NCI-H446 (cell line): ENCODE results near the gene TMEM272.
A peak's percentile ranks its signal among the peaks of the same experiment; 100 is the strongest.
"Not testable (repeated sequence)": the region's sequence is repeated elsewhere in the genome, so short reads cannot be mapped to it uniquely, and the experiment has no call there.

Experiments used
- DNase-seq, 2 experiments: peaks; one replicate each; lab custom pipeline; 2025; lab: John Stamatoyannopoulos, UW

TMEM272 gene

DNA sequence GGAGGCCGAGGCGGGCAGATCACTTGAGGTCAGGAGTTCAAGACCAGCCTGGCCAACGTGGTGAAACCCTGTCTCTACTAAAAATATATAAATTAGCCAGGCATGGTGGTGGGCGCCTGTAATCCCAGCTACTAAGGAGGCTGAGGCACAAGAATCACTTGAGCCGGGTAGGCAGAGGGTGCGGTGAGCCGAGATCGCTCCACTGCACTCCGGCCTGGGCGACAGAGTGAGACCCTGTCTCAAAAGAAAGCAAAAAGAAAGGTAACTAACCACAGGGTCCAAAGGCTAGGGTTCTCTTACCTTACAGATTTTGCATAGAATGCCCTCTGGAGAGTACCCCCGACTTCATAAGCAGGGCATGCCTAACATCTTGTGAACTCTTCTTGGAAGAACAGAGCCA, 20.3 kb downstream of the TMEM272 start:
- not testable (repeated sequence) for DNase-seq

DNA sequence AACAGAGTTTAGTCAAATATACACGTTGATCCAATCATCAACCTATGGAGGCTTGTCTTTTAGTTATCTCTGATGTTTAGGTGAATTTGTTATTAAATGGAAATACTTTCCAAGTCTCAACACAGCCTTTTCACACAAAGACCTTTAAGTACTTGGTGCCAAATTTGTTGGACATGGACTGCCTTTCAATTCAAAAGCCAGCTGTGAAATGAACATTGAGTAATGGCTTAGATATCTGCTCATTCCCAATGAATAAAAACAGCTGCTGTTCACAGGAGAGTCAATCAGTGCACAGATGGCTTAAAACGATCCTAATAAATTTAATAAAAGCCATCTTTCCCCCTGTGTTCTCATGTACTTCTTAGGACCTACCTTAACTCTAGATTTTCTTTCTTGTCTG, 21.1 kb downstream of the TMEM272 start:
- DNase-seq = peak in 1 of 2 experiments; percentile 15

DNA sequence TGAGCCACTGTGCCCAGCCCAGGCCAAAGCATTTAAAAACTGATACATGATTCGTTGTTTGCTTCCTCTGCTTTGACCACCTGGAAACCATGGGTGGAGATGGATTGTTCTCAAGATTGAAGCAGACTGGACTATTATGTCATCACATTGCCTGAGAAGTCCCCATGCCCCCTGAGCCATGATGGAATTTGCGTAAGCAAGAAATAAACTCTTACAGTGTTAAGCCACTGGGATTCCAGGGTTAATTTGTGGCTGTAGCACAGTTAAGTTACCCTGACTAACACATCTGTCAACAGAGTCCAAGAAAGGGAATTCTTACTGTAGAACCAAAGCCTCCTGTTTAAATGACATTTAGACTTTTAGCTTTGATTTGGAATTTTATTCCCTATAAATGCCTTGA, 21.6 kb downstream of the TMEM272 start:
- no peak for DNase-seq

DNA sequence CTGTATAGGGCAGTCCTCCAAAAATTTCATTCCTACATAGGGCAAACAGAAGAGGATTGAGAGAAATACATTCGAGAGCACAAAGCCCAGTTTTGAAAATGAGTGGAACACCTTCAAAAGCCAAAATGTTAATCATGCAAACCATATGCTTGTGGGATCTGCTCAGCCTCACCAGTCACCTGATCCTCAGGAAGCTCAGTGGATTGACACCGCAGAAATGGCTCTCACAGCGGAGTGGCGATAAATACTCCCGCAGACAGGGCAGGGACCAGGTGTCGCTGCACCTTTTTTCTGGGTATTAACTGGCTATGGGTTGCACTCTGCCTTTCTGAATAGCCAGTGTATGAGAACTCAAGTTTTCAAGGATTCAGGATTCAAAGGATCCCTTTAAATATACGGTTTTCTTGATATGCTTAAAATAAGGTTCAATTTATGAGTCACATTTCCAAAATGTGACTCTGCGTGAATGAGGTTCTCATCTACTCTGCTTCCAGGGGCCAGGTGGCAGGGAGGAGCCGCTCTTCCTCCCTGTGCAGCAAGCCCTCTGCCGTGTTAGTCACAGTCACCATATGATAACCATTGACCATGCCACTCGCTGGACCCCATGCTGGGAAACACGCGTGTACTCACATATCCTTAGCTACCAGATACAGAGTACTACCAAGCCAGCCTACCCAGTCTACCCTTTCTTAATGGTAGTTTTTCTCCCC, 22.7 kb downstream of the TMEM272 start:
- DNase-seq = no peak

DNA sequence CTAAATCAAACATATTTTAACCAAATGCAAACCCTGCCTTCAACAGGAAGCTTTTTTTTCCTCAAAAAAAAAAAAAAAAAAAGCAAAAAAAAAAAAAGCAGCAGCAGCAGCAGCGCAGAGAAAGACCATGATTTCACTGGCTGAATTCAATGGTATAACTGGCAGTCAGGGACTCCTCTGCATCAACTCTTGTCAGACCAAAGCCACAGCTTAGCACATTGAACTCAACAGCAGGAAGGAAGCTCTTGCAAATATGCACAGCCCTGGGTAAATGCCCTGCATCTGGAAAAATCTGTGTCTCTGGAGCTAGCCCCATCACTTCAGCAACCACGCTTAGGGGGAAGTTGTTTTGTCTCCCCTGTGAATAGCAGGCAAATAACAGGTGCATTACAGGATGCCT, 23.4 kb downstream of the TMEM272 start:
- DNase-seq = no peak

DNA sequence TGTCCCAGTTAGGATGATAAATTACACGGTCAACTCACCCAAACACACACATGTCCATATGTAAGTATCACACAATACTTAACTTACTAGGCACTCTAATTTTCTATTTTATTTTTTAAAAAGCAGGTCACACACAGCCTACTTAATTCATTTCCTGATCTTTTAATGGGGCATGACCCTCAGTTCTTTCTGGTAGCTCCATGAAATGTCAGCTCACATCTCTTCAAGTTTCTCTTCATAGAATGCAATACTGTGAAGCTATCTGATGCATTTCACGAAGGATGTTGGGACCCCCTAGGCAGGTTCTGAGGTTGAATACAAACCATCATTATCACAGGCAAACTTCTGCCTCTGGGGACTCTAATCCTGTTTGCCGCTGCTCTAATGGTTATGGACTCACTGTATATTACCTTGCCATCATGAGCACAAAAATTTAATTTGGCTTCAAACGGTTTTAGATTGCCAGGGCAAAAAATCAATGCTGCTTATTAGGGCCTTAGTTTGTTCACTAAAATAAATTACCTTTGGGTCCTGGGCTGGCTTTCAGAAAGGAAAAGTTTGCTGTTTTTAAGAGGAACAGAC, 24.9 kb downstream of the TMEM272 start:
- no peak for DNase-seq

DNA sequence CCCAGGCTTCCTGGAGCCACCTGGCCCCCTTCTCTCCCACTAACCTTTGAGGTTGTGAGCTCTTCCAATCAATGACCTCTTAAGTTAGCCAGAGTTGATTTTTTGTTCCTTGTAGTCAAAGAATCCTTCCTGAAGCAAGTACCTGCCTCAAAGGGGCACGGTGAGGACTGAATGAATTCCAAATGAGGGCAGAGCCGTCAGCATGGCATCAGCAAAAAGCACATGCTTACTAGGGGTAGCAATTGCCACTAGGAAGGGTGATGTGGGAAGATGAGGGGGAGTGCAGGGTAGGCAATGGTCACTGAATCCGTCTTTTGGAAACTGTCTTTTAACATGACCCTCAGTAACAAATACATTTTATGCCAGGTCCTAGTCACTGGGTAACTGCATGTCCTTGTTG, 25.4 kb downstream of the TMEM272 start:
- DNase-seq = no peak

DNA sequence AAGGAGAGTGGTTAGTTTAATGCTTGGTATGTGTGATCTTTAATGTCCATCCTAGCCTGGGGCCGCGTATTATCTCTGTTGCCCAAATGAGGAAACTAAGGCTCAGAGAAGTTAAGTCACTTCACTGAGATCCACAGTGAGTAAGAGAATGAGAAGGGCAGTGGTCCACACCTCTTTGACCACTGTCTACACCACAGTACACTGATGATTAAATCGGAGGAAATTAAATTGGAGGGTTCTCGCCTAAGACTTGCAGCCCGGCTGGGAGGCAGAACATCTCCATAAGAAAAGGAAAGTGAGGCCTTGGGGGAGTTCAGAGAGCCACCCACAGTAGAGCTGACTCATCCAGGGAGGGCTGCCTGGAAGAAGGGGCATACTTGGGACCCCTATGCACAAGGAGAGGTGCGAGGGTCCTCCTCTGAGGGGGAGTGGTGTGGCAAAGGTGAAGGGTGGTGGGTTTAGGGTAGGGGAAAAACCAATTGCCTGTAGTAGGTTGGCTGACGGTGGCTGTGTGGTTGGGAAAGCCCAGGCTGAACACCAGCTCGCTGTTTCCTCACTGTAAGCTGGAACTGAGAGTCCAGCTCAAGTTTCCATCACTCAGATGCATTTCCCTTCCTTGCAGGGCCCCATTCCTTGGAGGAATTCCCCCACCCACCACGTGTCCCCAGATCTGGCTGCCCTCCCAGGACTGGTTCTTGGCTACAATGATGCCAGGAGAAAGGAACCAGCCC, 26.0 kb downstream of the TMEM272 start:
- DNase-seq = no peak

DNA sequence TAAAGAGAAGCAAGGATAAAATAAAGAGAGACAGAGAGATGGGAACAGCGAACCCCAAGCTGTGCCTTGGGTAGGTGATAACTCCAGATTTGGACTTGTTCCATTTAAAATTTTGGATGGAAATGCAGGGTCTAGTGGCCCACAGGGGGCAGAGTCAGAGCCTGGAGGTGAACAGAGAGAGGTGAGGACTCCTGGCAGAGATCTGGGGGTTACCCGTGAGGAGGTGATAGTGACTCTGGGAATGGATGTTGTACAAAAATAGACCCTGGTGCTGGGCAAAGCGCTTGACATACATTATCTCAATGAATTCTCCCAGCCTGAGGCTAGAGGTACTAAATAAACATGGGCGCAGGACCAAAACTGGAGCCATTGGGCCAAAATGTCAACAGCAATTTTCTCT, 26.7 kb downstream of the TMEM272 start:
- DNase-seq = no peak

DNA sequence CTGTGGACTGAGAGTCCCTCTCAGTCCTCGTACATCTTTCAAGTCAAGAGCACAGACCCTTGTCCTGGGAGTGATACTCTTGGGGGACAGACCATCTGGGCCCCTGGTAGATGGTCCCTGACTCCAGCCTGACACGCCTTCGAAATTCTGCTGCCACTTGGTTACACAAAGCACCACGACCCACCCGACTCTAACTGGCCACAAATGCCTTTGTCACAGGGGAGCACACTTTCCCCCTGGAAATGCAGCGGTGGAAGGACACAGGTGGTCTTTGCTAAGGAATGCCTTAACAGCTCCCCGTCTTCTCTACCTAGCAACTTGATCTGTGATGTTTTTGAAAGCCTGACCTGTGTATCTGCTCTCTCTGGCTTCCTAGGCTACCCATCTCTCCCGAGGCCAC, 27.3 kb downstream of the TMEM272 start:
- no peak for DNase-seq

DNA sequence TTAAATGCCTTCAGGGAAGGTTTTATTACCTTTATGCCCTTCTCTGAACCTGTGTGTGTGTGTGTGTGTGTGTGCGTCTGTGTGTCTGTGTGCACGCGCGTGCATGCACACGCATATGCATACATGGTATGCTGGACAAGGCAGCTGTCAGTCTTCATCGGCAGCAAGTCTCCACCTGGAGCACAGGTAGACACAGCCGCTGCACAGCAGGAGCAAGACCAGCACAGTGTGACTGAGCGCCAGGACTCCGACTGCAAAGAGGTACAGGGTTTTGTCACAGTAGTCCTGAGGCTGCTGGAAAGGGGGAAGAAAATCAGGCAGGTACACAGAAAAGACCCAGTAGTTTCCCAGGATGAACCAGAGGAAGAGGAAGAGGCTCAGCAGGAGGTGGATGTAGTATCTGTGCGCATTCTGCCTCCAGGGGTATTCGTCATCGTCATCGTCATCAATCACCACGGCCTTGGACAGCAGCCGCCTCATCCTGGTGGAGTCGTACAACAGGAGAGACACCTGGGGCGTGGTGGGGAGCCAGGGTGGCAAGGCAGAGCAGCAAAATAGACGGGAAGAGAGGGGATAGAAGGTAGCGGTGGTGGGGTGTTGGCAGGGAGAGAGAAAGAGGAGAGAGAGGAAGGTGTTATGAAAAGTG, 28.2 kb downstream of the TMEM272 start:
- no peak for DNase-seq

DNA sequence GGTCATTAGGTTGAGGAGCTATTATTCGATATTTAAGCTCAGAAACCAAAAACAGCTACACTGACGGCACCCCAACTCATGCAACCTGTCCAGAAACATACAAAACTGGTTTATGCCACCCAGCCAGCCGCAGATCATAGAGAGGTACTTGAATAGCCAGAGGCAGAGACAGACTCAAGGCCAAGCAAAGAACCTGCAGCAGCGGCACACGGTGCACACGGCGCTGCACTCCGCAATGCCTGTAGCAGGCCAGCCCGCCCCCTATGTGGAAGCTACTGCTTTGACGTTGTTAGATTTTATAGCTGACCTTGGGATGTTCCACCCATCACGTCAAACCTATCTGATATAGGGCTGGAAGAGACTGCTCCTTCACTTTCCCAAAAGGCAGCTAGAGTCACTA, 29.1 kb downstream of the TMEM272 start:
- no peak for DNase-seq

DNA sequence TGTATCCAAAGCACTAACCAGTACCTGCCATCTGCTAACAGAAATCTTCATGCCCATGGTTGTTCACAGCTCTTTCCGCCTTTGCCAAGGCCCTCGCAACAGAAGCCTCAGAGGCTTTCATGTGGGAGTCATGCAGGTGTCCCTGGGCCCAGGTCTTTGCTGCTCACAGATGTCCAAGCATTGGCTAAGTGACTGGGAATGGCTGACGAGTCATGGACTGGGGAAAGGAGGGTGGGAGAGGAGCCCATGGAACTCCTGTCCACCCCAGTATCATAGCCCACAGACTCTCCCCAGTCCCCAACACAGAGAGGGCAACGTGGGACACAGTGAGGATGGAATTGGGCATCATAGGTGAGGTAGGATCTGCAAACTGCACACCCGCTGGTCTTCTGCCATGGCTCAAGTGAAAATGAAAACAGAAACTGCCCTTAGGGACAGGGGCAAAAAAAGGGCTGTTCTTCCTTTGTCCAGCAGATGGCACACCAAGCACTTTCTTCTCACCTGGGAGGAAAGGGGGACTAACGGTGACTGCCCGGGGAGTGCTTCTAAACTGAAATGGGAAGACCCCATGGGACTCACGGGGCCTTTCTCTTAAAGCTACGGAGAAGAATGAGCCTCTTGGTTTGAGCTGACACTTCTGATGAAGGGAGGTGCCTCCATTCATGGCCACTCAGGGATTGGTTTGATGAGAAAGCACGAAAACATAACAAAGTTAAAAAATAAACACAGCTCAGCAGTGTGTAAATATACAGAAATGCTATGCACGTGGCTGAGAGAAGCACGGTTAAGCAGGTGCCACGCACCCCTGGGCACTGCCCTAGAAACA, 29.9 kb downstream of the TMEM272 start:
- DNase-seq = peak in 1 of 2 experiments; percentile 59

DNA sequence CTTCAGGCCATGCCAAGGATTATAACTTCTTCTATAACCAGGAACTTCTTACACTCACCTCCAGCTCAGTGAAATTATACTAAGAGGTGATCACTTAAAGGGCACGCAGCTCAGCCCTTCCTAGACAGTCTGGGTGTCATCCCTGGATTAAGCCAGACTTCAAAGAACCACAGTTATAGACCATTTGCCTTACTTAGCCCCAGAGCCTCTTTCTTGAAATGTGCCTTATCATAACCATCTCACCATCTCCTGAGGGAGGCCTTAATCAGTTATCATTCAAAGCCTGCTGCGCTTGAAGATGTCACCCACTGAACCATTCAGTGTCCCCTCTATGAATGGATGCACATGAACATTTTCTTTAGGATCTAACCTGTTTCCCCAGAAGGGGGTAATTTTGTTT, 30.9 kb downstream of the TMEM272 start:
- no peak for DNase-seq

DNA sequence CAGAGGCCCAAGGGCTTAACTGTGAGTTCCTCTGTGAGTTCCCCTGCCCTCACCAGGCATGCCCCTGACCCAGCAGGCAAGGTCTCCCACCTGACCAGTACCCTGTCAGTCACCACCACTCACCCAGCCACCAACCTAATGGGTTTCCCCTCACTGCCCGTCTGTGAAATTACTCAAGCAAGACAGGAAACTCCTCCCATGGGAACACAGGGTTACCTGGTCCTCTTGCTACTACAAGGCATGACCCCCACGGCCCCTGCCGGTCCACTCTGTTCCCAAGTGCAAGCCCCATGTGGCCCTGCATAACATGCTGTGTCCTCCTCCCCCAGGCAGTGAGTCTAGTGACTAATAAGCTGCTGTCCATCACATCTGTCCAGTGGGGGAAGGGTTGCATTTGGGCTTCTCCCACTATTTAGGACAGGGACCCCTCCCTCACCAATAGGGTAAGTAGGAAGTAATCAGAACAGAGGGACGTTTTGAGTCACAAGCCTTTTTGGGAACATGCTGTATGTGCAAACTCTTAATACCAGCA, 33.0 kb downstream of the TMEM272 start:
- no peak for DNase-seq

DNA sequence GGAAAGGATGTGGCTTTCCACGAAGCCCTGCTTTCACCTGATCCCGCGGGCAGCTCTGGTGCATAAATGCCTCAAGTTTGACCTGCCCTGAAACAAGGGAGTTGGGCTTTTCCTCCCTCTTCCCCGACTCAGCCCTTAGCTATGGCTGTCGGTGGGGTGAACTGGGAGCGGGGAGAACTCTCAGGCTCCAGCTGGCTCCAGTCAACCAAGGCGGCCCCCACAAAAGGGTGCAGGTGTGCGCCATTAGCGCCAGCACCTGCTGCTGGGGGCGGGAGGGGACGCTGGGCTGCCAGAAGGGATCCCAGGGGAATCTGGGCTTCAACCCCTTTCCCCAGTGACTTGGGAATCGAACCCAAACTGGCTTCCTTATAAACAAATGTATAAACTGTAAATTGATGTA, 33.9 kb downstream of the TMEM272 start:
- no peak for DNase-seq

DNA sequence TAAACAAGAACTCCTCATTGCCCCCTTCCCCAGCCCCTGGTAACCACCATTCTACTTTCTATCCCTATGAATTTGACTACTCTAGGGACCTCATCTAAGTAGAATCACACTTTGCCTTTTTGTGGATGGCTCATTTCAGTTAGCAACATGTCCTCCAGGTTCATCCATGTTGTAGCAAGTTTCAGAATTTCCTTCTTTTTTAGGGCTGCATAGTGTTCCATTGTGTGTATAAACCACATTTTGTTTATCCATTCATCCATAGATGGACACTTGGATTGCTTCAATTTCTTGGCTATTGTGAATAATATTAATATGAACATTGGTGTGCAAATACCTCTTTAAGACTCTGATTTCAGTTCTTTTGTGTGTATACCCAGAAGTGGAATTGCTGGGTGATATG, 36.2 kb downstream of the TMEM272 start:
- DNase-seq = no peak

DNA sequence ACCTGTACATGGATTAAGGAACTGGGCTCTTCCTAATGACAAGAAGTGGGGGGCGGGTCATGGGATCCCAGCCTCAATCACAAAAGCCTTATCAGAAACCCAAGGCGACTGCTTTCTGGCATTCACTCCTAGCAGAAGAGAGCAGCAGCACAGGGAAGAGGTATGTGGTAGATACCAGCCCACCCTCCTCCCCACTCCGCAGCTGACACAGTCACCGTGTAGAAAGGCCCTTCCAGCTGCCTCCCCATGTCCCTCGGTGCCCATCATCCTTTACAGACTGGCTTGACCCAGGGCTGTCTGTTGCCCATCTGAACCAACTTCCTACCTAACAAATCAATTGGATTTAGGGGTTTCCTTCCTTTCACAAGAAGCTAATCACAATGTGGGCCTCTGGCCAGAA, 37.9 kb downstream of the TMEM272 start:
- DNase-seq = no peak

DNA sequence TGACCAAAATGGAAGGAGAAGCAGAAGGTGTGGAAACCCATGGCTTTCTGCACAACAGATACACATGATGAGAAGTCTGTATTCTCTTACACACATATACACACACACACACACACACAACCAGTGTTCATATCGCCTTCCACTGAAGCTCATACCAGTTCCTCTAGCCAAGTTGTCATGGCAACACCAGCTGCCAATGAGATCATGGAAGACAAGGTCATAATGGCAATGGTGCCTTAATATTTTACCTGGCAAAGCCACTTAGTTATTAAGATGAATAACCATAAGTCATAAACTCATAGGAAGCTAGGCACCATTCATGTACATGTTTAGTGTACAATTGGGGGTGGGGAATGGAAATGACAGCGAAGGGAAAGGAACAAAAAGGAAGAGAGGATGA, 38.4 kb downstream of the TMEM272 start:
- peak in 1 of 2 experiments; percentile 34 for DNase-seq

DNA sequence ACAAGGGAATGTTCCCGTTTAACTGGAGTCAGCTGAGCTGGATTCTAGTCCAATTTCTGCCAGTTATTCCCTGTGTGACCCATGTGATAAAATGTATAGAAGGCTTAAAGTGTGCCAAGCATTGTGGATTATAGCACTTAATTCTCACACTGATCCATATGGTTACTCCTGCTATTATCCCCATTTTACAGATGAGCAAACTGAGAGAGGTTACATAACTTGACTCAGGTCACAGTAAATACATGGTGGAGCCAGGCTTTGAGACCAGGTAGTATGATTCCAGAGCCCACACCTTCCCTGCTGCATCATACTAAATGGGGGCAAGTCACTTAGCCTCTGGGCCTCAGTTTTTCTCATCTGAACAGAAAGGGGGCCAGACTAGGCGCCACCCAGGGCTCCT, 39.1 kb downstream of the TMEM272 start:
- no peak for DNase-seq

DNA sequence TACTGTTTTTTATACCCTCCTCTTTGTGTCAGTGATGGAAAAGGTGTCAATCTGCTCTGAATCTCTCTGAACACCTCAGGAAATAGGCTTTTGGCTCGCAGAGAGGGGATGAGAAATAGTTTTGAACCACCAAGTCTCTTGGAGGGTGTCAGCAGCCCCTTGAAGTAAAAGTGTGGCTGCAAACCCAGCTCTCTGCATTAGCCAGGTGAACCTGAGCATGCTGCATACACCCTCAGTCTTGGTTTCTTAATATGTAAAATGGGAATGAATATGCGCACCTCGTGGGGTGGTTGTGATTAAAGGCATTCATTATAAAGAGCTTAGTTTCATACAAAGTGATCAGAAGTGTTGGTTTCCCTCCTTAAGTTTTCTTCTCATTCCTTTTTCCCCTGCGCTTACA, 39.7 kb downstream of the TMEM272 start:
- no peak for DNase-seq
